C4-2B (cell line): ENCODE data around the gene LGR6.
"Not testable (repeated sequence)": the region's sequence is repeated elsewhere in the genome, so short reads cannot be mapped to it uniquely, and the experiment has no call there.

Source experiments
- H3K27ac ChIP-seq: fragments of 450-650 bp; 2 replicates; pipeline ENCODE4 v1.5.1; 2017
- ZFX ChIP-seq: fragments of 450-650 bp; IDR thresholded peaks from 2 replicates; pipeline ENCODE4 v1.6.1; 2017
- TF ChIP-seq, protein P1 (sequence below): fragments of 450-650 bp; conservative IDR thresholded peaks from 2 replicates; pipeline ENCODE4 v1.5.1; 2017; ENCODE audit warnings: mild to moderate bottlenecking

LGR6 gene

DNA sequence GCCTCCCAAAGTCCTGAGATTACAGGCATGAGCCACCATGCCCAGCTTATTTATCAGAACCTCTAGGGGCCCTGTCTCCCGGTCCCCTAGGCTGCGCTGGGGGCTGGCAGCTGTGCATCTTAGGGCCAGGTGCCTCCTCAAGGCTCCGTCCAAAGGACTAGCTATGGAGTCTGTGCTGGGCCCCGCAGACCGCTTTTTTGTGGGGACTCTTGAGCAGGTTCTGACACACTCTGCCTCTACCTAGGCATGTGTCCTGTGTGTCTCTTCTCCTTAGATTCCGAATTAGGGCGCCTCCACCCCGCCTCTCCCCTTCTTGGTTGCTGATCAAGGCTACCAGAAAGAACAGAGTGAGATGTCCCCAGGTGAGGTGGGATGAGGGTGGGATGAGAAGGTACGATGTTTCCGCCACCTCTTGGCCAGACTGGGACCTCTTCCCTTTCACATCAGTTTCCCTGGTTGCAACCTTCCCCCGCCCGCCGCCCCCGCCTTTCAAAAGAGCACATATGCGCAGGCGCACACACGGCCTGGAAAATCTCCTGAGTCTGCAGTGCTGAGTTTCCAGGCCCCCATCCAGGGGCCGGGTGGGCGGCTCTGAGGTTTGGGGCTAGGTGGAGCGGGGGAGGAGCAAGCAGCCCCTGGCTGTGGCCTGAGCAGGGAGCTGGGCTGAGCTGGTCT is 28.2 kb upstream of the LGR6 start:
- no peak overlapping the region for H3K27ac ChIP-seq
- TF ChIP-seq, protein P1, sequence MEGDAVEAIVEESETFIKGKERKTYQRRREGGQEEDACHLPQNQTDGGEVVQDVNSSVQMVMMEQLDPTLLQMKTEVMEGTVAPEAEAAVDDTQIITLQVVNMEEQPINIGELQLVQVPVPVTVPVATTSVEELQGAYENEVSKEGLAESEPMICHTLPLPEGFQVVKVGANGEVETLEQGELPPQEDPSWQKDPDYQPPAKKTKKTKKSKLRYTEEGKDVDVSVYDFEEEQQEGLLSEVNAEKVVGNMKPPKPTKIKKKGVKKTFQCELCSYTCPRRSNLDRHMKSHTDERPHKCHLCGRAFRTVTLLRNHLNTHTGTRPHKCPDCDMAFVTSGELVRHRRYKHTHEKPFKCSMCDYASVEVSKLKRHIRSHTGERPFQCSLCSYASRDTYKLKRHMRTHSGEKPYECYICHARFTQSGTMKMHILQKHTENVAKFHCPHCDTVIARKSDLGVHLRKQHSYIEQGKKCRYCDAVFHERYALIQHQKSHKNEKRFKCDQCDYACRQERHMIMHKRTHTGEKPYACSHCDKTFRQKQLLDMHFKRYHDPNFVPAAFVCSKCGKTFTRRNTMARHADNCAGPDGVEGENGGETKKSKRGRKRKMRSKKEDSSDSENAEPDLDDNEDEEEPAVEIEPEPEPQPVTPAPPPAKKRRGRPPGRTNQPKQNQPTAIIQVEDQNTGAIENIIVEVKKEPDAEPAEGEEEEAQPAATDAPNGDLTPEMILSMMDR = no peak
- TF ChIP-seq ZFX = no peak

DNA sequence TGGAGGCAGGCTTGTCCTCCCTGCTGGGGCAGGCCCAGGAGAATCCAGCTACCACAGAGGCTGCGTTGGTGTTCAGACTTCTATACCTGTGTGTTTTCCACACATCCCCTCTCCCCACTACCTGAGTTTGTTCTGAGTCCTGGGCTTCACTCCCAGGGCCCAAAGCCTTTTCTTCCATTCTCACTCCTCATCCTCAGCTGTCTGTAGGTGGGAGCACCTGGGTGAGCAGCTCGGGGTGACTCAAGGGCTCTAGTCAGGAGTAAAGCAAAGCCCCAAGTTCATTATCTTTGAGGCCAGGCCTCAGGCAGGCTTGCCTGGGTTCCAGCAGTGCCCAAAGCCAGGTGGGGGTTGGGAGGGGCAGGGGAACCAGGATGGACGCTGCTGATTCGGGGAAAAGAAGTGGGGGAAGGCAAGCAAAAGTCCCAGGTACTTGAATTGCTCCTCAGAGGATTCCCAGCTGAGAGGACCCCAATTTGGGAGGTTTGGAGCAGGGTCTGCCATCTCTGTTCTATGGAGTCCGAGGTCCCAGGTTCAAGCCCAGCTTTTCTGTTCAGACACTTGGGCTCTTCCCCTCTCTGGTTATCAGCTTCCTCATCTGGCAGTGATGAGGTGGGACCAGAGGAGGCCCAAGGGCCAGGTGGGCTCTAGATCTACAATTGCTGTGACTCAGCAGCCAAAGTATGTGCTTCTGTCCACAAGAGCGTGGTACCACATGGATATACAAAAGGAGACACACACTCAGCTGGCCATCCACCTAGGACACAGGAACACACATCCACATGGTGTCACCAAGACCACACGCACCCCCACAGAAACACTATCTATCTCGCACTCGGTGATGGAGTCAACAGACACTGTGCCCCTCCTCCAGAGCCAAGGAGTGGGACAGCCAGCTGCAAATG is 27.4 kb upstream of the LGR6 start:
- TF ChIP-seq, protein P1 = no peak
- TF ChIP-seq ZFX = no peak

DNA sequence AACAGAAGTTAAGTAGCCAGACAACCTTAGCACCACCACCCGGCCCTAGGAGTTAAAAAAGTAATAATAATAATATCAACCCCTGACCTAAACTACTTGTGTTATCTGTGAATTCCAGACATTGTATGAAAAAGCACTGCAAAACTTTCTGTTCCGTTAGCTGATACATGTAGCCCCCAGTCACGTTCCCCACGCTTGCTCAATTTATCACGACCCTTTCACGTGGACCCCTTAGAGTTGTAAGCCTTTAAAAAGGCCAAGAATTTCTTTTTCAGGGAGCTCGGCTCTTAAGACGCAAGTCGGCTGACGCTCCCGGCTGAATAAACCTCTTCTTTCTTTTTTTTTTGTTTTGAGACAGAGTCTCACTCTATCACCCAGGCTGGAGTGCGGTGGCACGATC is 26.5 kb upstream of the LGR6 start:
- H3K27ac ChIP-seq = not testable (repeated sequence)

More for the DNA sequence above, 27.4 kb upstream of the LGR6 start:
- H3K27ac ChIP-seq = no peak overlapping the region

DNA sequence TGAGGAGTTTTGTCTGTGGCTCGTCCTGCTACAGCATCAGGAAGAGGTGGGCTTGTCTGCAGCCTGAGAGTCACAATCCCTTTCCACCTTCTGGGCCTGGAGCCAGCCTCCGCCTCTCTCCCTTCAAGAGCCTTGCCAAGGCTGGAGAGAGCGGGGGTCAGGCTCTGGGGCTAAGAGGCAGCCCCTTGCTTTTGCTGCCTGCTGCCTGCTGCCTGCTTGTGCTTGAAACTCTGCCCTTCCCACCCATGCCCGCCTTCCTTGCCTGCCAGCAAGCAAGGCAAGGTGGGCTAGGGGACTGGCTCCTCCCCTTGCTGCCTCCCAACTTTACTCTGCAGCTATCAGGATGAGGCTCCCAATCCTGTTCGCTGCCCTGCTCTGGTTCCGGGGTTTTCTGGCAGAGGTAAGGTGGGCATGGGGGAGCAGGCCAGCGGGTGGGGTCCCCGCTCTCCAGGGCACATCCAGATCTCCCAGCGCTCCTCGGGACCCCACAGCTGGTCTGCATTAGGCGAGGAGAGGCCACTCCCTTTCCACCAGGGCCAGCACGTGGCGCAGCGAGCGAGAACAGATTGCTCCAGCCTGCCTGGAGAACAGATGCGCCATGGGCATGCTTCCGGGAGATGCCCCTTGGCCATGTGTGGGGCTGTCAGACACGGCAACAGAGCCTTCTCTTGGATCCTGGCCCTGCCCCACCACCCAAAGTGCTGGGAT is 25.7 kb upstream of the LGR6 start:
- no peak overlapping the region for H3K27ac ChIP-seq
- TF ChIP-seq, protein P1 = no peak
- no peak for TF ChIP-seq ZFX

DNA sequence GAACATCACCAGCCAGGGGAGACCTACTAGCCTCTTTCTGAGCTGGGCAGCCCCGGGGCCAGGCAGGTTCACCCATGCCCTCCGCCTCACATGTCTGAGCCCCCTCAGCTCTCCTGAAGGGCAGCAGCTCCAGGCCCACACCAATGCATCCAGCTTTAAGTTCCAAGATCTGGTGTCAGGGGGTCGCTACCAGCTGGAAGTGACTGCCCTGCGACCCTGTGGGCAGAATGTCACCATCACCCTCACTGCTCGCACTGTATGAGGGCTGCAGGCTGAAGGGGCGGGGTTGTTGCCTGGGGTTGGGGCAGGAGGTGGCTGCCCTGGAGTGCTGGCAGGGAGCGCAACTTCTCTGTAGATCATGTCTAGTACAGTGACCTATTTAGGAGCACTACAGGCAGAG is 24.7 kb upstream of the LGR6 start:
- no peak overlapping the region for H3K27ac ChIP-seq
- TF ChIP-seq ZFX = no peak
- TF ChIP-seq, protein P1 = no peak

DNA sequence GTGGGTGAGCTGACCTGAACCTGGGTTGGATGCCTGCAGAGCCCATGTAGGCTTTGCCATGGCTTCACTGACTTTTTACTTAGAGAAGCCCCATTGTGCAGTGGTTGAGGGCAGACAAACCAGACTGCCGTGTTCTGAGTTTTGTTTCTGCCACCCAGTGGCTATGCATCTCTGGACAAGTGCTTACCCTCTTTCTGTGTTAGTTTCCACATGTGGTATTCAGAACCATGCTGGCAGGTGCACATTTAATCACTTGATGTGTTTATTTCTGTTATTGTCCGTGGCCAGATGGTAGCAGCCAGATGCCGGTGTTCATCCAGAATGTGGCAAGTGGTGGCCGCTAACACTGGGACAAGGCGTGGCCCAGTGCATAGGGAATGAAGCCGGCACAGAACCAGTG is 22.9 kb upstream of the LGR6 start:
- TF ChIP-seq, protein P1 = no peak
- no peak for TF ChIP-seq ZFX
- no peak overlapping the region for H3K27ac ChIP-seq

DNA sequence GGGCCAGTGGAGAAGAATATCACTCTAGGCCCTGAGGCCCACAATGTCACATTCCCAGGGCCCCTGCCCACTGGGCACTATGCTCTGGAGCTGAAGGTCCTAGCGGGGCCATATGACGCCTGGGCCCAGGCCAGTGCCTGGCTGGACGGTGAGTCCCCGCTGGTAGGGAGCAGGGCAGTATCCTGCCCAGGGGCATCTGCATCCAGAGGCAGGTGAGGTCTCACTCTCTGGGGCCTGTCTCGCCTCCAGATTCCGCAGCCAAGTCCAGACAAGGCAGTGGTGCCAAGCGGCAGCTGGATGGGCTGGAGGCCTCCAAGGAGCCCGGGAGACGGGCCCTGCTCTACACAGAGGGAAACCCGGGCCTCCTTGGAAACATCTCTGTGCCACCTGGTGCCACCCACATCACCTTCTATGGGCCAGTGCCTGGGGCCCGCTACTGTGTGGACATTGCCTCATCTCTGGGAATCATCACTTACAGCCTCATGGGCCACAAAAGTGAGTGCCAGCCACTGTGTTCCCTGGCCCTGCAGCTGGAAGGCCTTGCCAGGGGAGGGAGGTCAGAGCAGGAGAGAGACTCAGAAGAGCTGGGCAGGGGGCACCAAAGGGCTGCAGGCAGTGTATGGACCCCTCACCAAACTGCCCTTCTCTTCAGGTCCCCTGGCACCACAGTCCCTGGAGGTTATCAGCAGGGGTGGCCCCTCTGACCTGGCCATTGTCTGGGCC is 22.1 kb upstream of the LGR6 start:
- H3K27ac ChIP-seq = no peak overlapping the region
- TF ChIP-seq, protein P1 = no peak
- no peak for TF ChIP-seq ZFX
